HepG2 (cell line): Measurements from ENCODE around the gene ANKRD40. TPM values are rescaled to one million over a fixed set of nuclear protein-coding genes. Genes with fewer than 3 reads are reported as not detected.
A peak's percentile ranks its signal among the peaks of the same experiment; 100 is the strongest.

Experiments used
- ATAC-seq: fragments of 200-7000 bp; cut with Tn5 transposase; 3 replicates; pipeline ENCODE4 v1.9.1; 2020; ENCODE audit warnings: mild to moderate bottlenecking, moderate library complexity
- BruUV-seq: library from RNA; stranded (reverse); fragments of 400-500 nt; replicated peaks from 2 replicates; lab custom pipeline; 2021; lab: Mats Ljungman, UMichigan
- CTCF ChIA-PET: fragments of 300-600 bp; formaldehyde crosslinking; extraction: SDS; loops from one replicate; lab custom pipeline; 2021; ENCODE audit warnings: low total read pairs, inconsistent platforms, low intra/inter-chr PET ratio; lab: Yijun Ruan, JAX
- POLR2A ChIA-PET: fragments of 350-600 bp; sonication (Branson Sonifier 250); formaldehyde crosslinking; loops from one replicate; lab custom pipeline; 2020; ENCODE audit warnings: antibody characterized with exemption, inconsistent platforms; lab: Yijun Ruan, JAX
- DNase-seq: peaks from one replicate; pipeline ENCODE4 v3.0.0-alpha.2; 2015; ENCODE audit warnings: low spot score
- FAIRE-seq: peaks from 3 replicates; lab custom pipeline; 2011; peaks lifted over from hg19 to GRCh38; lab: Jason Lieb, UNC
- H2AFZ ChIP-seq: one replicate; pipeline ENCODE4 v1.6.1; 2011; ENCODE audit warnings: low read length, inconsistent platforms
- H3K27ac ChIP-seq: fragments of 300-600 bp; 3 replicates; pipeline ENCODE4 v1.8.0; 2011; ENCODE audit warnings: mixed run types, mild to moderate bottlenecking, mixed read lengths, low read length, inconsistent platforms; ENCODE audit not compliant: insufficient read depth; ENCODE audit errors: extremely low read length
- H3K27me3 ChIP-seq, 2 experiments: fragments of 200-600 bp in 1 of 2; 2 replicates in 1 of 2; 3 replicates in 1 of 2; pipeline versions ENCODE4 v1.6.0 to v1.8.0; 2011; ENCODE audit warnings: low read length in 2 of 2, mild to moderate bottlenecking in 2 of 2, moderate library complexity in 2 of 2, inconsistent platforms in 1 of 2; ENCODE audit not compliant: insufficient read depth in 2 of 2, control insufficient read depth in 1 of 2
- H3K36me3 ChIP-seq, 2 experiments: fragments of 200-600 bp in 1 of 2; replicated peaks in 1 of 2; 2 replicates in 1 of 2; 3 replicates in 1 of 2; pipeline versions ENCODE4 v1.5.1 to v1.8.0; 2011; ENCODE audit warnings: low read length in 2 of 2, inconsistent platforms in 1 of 2; ENCODE audit not compliant: insufficient read depth in 2 of 2, control insufficient read depth in 1 of 2
- H3K4me1 ChIP-seq: 2 replicates; pipeline ENCODE4 v1.5.1; 2012; ENCODE audit warnings: low read length, inconsistent platforms; ENCODE audit not compliant: insufficient read depth
- H3K4me2 ChIP-seq: 2 replicates; pipeline ENCODE4 v1.6.0; 2011; ENCODE audit warnings: low read depth, low read length, inconsistent platforms
- H3K4me3 ChIP-seq, 3 experiments: fragments of 200-600 bp in 1 of 3; sonication (generic), shearing (Covaris generic) in 1 of 3; replicated peaks in 1 of 3; 2 replicates each; pipeline ENCODE4 v1.5.1; 2011 to 2016; ENCODE audit warnings: low read length in 3 of 3, inconsistent platforms in 2 of 3, low read depth in 2 of 3, mild to moderate bottlenecking in 2 of 3, control low read depth in 1 of 3, mixed read lengths in 1 of 3; ENCODE audit not compliant: insufficient read depth in 1 of 3
- H3K79me2 ChIP-seq: one replicate; pipeline ENCODE4 v1.6.1; 2011; ENCODE audit warnings: low read length, inconsistent platforms; ENCODE audit not compliant: insufficient read depth
- H3K9ac ChIP-seq: 2 replicates; pipeline ENCODE4 v1.6.0; 2011; ENCODE audit warnings: mild to moderate bottlenecking, low read depth, low read length, inconsistent platforms; ENCODE audit not compliant: insufficient read depth
- H3K9me3 ChIP-seq: 2 replicates; pipeline ENCODE4 v1.5.1; 2012; ENCODE audit warnings: mild to moderate bottlenecking, low read length
- H4K20me1 ChIP-seq: 2 replicates; pipeline ENCODE4 v1.6.0; 2011; ENCODE audit warnings: inconsistent platforms, mild to moderate bottlenecking, low read length, moderate library complexity; ENCODE audit not compliant: insufficient read depth
- CEBPG ChIP-seq: IDR thresholded peaks from 2 replicates; pipeline ENCODE4 v1.6.1; 2016
- CSRNP1 ChIP-seq: sonication (generic); formaldehyde crosslinking; IDR thresholded peaks from 2 replicates; pipeline ENCODE4 v1.8.1; 2023; ENCODE audit warnings: mild to moderate bottlenecking, missing genetic modification reagents
- FOSL2 ChIP-seq: sonication (generic); formaldehyde crosslinking; IDR thresholded peaks from 2 replicates; pipeline ENCODE4 v1.4.0; 2020; ENCODE audit warnings: missing genetic modification reagents
- GATAD2A ChIP-seq: IDR thresholded peaks from 2 replicates; pipeline ENCODE4 v1.6.1; 2016
- KLF16 ChIP-seq, 2 experiments: sonication (generic) in 1 of 2; formaldehyde crosslinking in 1 of 2; IDR thresholded peaks; 2 replicates each; pipeline versions ENCODE4 v1.6.1 to v1.8.0; 2016 to 2023; ENCODE audit warnings: missing genetic modification reagents in 2 of 2, missing compliant biosample characterization in 1 of 2
- KLF9 ChIP-seq: IDR thresholded peaks from 2 replicates; pipeline ENCODE4 v1.6.1; 2016; ENCODE audit warnings: low read depth
- LCORL ChIP-seq, 2 experiments: fragments of 450-650 bp in 1 of 2; sonication (generic) in 1 of 2; formaldehyde crosslinking in 1 of 2; IDR thresholded peaks; 2 replicates each; pipeline versions ENCODE4 v1.5.0 to v1.6.1; 2017 to 2020; ENCODE audit warnings: antibody characterized with exemption in 1 of 2, missing genetic modification reagents in 1 of 2
- NR2F1 ChIP-seq, 2 experiments: fragments of 450-650 bp in 1 of 2; formaldehyde crosslinking in 1 of 2; IDR thresholded peaks; 2 replicates each; pipeline versions ENCODE4 v1.5.0 to v1.6.1; 2016 to 2020; ENCODE audit warnings: mild to moderate bottlenecking in 1 of 2, missing compliant biosample characterization in 1 of 2, missing genetic modification reagents in 1 of 2, moderate library complexity in 1 of 2
- ZNF12 ChIP-seq: sonication (generic); formaldehyde crosslinking; IDR thresholded peaks from 2 replicates; pipeline ENCODE4 v1.5.0; 2020; ENCODE audit warnings: missing genetic modification reagents
- ZNF879 ChIP-seq: sonication (generic); formaldehyde crosslinking; IDR thresholded peaks from 2 replicates; pipeline ENCODE4 v1.8.1; 2023; ENCODE audit warnings: missing genetic modification reagents
- ZSCAN5A ChIP-seq: sonication (generic); formaldehyde crosslinking; IDR thresholded peaks from 2 replicates; pipeline ENCODE4 v1.8.0; 2022; ENCODE audit warnings: mild to moderate bottlenecking, missing genetic modification reagents, borderline replicate concordance
- WGBS: methylation state at CpG from one replicate; pipeline ENCODE4 v1.1.6; 2017; ENCODE audit warnings: low lambda C conversion rate; 5-methylcytosine and 5-hydroxymethylcytosine counted together
- in situ Hi-C: cut with HindIII; loops from 2 replicates; pipeline ENCODE4 v1.10.0; 2017; ENCODE audit warnings: low pct_unique_long_range_greater_than_20kb; ENCODE audit not compliant: extremely low pct_ligation_motif_present
- intact Hi-C: fragments of 100-400 bp; cut with micrococcal nuclease; formaldehyde crosslinking; loops from one replicate; pipeline ENCODE4 v1.10.0; 2022; ENCODE audit not compliant: unreplicated experiment
- polyA plus RNA-seq, 8 experiments: library from polyadenylated mRNA; depleted of rRNA in 3 of 8; stranded (reverse) in 7 of 8; unstranded in 1 of 8; fragments of >200 nt; fragmentation: Illumina TruSeq in 4 of 8; extraction: Trizol in 4 of 8; gene quantifications; 2 replicates each; pipeline versions ENCODE4 v1.2.1 to v1.2.3, GENCODE V29; 2011 to 2016; ENCODE audit warnings: low read depth in 4 of 8, missing spikeins in 1 of 8, mixed read lengths in 1 of 8; ENCODE audit not compliant: insufficient read depth in 1 of 8
- total RNA-seq, 5 experiments: library from RNA; depleted of rRNA; stranded (reverse); fragments of >200 nt; fragmentation: Illumina TruSeq; extraction: Trizol; gene quantifications; 2 replicates each; pipeline ENCODE4 v1.2.3, GENCODE V29; 2016; ENCODE audit warnings: low read depth in 1 of 5
- TF ChIP-seq, protein P1 (sequence below): sonication (generic); formaldehyde crosslinking; IDR thresholded peaks from 2 replicates; pipeline ENCODE4 v1.5.1; 2020; ENCODE audit warnings: mild to moderate bottlenecking, missing genetic modification reagents, moderate library complexity

ANKRD40 gene
- total and polyA plus RNA-seq, 2 of the 13 experiments (the other 11 are each of a cell fraction or from before 2014, with no cell fraction given): 35.0 to 46.4 TPM

DNA sequence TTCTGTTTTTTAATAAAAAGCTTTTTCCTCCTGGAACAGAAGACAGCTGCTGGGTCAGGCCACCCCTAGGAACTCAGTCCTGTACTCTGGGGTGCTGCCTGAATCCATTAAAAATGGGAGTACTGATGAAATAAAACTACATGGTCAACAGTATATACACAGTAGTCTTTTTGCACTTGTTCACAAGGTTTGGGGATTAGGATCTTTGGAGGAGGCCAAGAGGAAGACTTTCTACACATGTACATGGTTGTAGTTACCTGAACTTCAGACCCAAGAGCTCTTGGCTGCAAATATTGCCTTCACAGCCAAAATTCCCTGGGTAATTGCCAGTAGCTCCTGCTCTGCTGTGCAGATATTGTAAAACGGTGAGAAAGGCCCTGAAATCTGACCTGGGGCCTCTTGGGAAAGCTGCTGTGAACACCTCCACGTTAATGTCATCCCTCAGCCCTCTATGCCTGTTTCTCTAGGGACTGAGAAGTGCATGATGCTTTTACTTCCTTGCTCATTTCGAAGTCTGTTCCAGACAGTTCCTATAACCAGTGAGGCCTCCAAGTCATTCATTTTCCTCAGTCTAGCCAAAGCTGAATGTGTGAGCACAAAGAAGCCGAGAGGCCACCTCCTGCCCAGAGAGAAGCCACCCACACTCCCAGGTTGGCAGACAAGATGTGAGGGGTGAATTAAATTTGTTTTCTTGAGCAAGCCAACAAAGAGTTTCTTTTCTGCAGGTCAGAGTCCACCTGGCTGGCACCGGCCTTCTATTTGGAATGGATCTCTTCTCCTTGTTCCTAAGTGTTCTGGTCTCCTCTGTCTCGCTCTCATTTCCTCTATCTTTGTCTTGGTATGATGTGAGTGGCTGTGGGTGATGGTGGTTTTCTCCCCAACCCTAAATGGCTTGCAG, 15.9 kb downstream of the ANKRD40 start (continued):
- no peak for TF ChIP-seq LCORL (IDR thresholded peaks at IDR 0.05)
- TF ChIP-seq LCORL (CRISPR knock-in tag; IDR thresholded peaks at IDR 0.05): peak; percentile 81
- peak in 1 of 2 experiments; percentile 56; a peak in 1 of 4 replicates for TF ChIP-seq NR2F1 (CRISPR knock-in tag; IDR thresholded peaks at IDR 0.05)
- TF ChIP-seq ZNF879 (CRISPR knock-in tag): 0 out of 2 replicates have a peak, but pooled peaks have one; percentile 55
- 0 out of 2 replicates have a peak, but pooled peaks have one; percentile 36 for TF ChIP-seq ZNF12 (CRISPR knock-in tag)
- peak; percentile 54 for TF ChIP-seq GATAD2A (CRISPR knock-in tag)
- TF ChIP-seq KLF16 (CRISPR knock-in tag; IDR thresholded peaks at IDR 0.05): peak in 1 of 2 experiments; percentile 40; a peak in 1 of 4 replicates
- peak; percentile 10 for TF ChIP-seq CEBPG (CRISPR knock-in tag)
- peak; percentile 51; the same call in 1 of the 2 replicates for TF ChIP-seq FOSL2 (CRISPR knock-in tag)

DNA sequence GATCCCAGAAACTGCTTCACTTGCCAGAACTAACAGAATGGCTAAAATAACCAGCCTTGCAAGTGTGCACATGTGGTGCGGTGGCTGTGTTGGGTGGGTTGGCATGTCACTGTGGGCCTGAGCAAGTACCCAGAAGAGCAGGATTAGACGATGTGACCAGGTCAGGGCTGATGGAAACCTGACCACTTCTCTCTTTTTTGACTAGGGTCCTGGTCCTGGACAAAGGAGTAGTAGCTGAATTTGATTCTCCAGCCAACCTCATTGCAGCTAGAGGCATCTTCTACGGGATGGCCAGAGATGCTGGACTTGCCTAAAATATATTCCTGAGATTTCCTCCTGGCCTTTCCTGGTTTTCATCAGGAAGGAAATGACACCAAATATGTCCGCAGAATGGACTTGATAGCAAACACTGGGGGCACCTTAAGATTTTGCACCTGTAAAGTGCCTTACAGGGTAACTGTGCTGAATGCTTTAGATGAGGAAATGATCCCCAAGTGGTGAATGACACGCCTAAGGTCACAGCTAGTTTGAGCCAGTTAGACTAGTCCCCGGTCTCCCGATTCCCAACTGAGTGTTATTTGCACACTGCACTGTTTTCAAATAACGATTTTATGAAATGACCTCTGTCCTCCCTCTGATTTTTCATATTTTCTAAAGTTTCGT, 16.7 kb downstream of the ANKRD40 start:
- in situ Hi-C loops: loop anchor here (5.0 kb wide), 2 partner anchors 64 to 144 kb away; partner anchors contain the start of gene SPATA20
- H4K20me1 ChIP-seq: no peaks in the 10 kb centered on the region
- ChIA-PET POLR2A (interaction anchor here (0.9 to 21.3 kb wide), 20 partner anchors 6 to 294 kb away, joined by 3 to 839 read pairs (median 6); partner anchors contain the start of genes ABCC3, ANKRD40, LRRC59 and LUC7L3), CTCF (no interaction called here)
- no peak for DNase-seq
- no TSS peak for BruUV-seq
- FAIRE-seq: peak; percentile 18
- H3K27me3 ChIP-seq: no peaks in the 10 kb centered on the region; a peak in 1 of 5 replicates
- H3K4me1 ChIP-seq: peaks cover 97% of the 10 kb centered on the region
- H3K9ac ChIP-seq: peak overlapping the region; percentile 66
- peaks cover 5 to 7% of the 10 kb centered on the region in 2 experiments; a peak in 3 of 5 replicates for H3K36me3 ChIP-seq
- peak overlapping the region; percentile 89 for H3K27ac ChIP-seq
- H3K4me2 ChIP-seq: peak overlapping the region; percentile 80
- no peak overlapping the region for H2AFZ ChIP-seq
- peaks cover 8% of the 10 kb centered on the region for H3K79me2 ChIP-seq
- no peak for ATAC-seq
- H3K4me3 ChIP-seq: peak overlapping the region in 1 of 3 experiments; percentile 42; a peak in 1 of 6 replicates
- no peaks in the 10 kb centered on the region for H3K9me3 ChIP-seq
- intact Hi-C loops: no loop called here
- WGBS: 57% methylated on average over 9 of the region's 9 CpGs
- peak; percentile 53; the same call in 1 of the 2 replicates for TF ChIP-seq ZSCAN5A (CRISPR knock-in tag)
- no peak for TF ChIP-seq KLF9
- TF ChIP-seq CSRNP1 (CRISPR knock-in tag): 0 out of 2 replicates have a peak, but pooled peaks have one; percentile 4
- TF ChIP-seq, protein P1, sequence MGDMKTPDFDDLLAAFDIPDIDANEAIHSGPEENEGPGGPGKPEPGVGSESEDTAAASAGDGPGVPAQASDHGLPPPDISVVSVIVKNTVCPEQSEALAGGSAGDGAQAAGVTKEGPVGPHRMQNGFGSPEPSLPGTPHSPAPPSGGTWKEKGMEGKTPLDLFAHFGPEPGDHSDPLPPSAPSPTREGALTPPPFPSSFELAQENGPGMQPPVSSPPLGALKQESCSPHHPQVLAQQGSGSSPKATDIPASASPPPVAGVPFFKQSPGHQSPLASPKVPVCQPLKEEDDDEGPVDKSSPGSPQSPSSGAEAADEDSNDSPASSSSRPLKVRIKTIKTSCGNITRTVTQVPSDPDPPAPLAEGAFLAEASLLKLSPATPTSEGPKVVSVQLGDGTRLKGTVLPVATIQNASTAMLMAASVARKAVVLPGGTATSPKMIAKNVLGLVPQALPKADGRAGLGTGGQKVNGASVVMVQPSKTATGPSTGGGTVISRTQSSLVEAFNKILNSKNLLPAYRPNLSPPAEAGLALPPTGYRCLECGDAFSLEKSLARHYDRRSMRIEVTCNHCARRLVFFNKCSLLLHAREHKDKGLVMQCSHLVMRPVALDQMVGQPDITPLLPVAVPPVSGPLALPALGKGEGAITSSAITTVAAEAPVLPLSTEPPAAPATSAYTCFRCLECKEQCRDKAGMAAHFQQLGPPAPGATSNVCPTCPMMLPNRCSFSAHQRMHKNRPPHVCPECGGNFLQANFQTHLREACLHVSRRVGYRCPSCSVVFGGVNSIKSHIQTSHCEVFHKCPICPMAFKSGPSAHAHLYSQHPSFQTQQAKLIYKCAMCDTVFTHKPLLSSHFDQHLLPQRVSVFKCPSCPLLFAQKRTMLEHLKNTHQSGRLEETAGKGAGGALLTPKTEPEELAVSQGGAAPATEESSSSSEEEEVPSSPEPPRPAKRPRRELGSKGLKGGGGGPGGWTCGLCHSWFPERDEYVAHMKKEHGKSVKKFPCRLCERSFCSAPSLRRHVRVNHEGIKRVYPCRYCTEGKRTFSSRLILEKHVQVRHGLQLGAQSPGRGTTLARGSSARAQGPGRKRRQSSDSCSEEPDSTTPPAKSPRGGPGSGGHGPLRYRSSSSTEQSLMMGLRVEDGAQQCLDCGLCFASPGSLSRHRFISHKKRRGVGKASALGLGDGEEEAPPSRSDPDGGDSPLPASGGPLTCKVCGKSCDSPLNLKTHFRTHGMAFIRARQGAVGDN (CRISPR knock-in tag): peak; percentile 5; the same call in 1 of the 2 replicates
